NCI-H2196 (cell line): ENCODE data around the gene GLS2.
"Not testable (repeated sequence)": the region's sequence is repeated elsewhere in the genome, so short reads cannot be mapped to it uniquely, and the experiment has no call there.

Source experiments
- DNase-seq: peaks from one replicate; lab custom pipeline; 2025; ENCODE audit not compliant: unreplicated experiment; lab: John Stamatoyannopoulos, UW

Gene GLS2

GRCh38 chr12:56488041-56488955, at the start of gene GLS2:
Gene GLS2 (minus strand): TSS chr12:56488161. CDS start chr12:56488118, 43 bp downstream.
- DNase-seq = peak; percentile 92

GRCh38 chr12:56537546-56537945, 49.6 kb upstream of the GLS2 start:
- DNase-seq = no peak

- DNase-seq = no peak
Measured at GRCh38 chr12:56530390-56531055, 42.6 kb upstream of the GLS2 start.

- DNase-seq = no peak
Measured at GRCh38 chr12:56529656-56530055, 41.7 kb upstream of the GLS2 start.

- DNase-seq = no peak
Measured at GRCh38 chr12:56528846-56529245, 40.9 kb upstream of the GLS2 start.

GRCh38 chr12:56522411-56523193, 34.6 kb upstream of the GLS2 start:
- no peak for DNase-seq

- DNase-seq = peak; percentile 57
Measured at GRCh38 chr12:56521590-56522371, 33.8 kb upstream of the GLS2 start, which contains the start of gene RBMS2. Gene RBMS2 (plus strand): TSS chr12:56521820. CDS start chr12:56522024, 204 bp downstream.

- DNase-seq = no peak
Measured at GRCh38 chr12:56521209-56521589, 33.2 kb upstream of the GLS2 start.

- no peak for DNase-seq
Measured at GRCh38 chr12:56520506-56520905, 32.5 kb upstream of the GLS2 start.

- no peak for DNase-seq
Measured at GRCh38 chr12:56520048-56520447, 32.1 kb upstream of the GLS2 start.

- no peak for DNase-seq
Measured at GRCh38 chr12:56518570-56518969, 30.6 kb upstream of the GLS2 start.

- no peak for DNase-seq
Measured at GRCh38 chr12:56517854-56518253, 29.9 kb upstream of the GLS2 start.

GRCh38 chr12:56514014-56514318, 26.0 kb upstream of the GLS2 start:
- DNase-seq = not testable (repeated sequence)

- no peak for DNase-seq
Measured at GRCh38 chr12:56510786-56511185, 22.8 kb upstream of the GLS2 start.

- DNase-seq = not testable (repeated sequence)
Measured at GRCh38 chr12:56499879-56500278, 11.9 kb upstream of the GLS2 start.

GRCh38 chr12:56499452-56499851, 11.5 kb upstream of the GLS2 start:
- not testable (repeated sequence) for DNase-seq

GRCh38 chr12:56498126-56498902, 10.4 kb upstream of the GLS2 start:
- DNase-seq = not testable (repeated sequence)

GRCh38 chr12:56496704-56497103, 8.7 kb upstream of the GLS2 start:
- DNase-seq = not testable (repeated sequence)

GRCh38 chr12:56494481-56494880, 6.5 kb upstream of the GLS2 start:
- not testable (repeated sequence) for DNase-seq

- not testable (repeated sequence) for DNase-seq
Measured at GRCh38 chr12:56494106-56494415, 6.1 kb upstream of the GLS2 start.
